GM13977 (cell line): ENCODE data around the gene RCBTB1.

Source experiments
- DNase-seq: peaks from one replicate; pipeline ENCODE4 v3.0.0; 2012; ENCODE audit warnings: low spot score
- in situ Hi-C: fragments of 300-500 bp; cut with MboI; formaldehyde crosslinking; loops from one replicate; pipeline ENCODE4 v1.12.0; 2022; ENCODE audit warnings: low sequenced_read_pairs, low pct_unique_long_range_greater_than_20kb, mixed read lengths, inconsistent platforms; ENCODE audit not compliant: unreplicated experiment
- TF ChIP-seq, protein P1 (sequence below): IDR thresholded peaks from 2 replicates; pipeline ENCODE4 v1.5.1; 2012; ENCODE audit warnings: mild to moderate bottlenecking, control low read depth; ENCODE audit not compliant: insufficient read depth; ENCODE audit errors: extremely low read depth, missing control alignments

Gene RCBTB1

DNA sequence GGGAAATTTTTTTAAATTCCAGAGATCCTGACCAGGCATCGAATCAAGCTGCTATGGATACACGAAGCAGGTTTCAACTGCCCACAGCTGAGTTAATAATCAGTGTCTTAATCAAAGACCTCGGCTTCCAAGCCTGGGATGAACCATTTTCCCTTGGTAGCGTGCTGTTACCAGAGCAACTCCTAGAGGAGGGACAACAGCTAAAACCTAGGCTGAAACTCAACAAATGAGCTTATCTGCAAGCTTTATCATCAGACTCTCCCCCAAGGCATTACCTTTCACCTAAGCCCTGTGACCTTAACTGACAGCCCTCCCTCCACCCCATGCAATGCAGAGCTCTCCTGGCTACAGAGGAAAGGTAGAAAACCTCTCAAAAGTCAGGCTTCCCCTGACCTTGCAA lies 39.7 kb downstream of the RCBTB1 start:
- DNase-seq: no peak
- TF ChIP-seq, protein P1, sequence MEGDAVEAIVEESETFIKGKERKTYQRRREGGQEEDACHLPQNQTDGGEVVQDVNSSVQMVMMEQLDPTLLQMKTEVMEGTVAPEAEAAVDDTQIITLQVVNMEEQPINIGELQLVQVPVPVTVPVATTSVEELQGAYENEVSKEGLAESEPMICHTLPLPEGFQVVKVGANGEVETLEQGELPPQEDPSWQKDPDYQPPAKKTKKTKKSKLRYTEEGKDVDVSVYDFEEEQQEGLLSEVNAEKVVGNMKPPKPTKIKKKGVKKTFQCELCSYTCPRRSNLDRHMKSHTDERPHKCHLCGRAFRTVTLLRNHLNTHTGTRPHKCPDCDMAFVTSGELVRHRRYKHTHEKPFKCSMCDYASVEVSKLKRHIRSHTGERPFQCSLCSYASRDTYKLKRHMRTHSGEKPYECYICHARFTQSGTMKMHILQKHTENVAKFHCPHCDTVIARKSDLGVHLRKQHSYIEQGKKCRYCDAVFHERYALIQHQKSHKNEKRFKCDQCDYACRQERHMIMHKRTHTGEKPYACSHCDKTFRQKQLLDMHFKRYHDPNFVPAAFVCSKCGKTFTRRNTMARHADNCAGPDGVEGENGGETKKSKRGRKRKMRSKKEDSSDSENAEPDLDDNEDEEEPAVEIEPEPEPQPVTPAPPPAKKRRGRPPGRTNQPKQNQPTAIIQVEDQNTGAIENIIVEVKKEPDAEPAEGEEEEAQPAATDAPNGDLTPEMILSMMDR: no peak
- in situ Hi-C loops: no loop called here

DNA sequence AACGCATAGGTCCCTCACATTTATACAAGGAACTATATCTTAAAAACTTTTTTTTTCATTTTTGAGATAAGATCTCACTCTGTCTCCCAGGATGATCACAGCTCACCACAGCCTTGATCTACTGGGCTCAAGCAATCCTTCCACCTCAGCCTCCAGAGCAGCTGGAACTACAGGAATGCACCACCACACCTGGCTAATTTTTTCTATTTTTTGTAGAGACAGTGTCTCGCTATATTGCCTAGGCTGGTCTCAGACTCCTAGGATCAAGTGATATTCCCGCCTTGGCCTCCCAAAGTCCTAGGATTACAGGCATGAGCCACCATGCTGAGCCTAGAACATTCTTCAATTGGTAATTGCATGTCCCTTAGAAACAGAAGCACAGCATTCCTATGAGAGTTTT lies 41.7 kb downstream of the RCBTB1 start:
- TF ChIP-seq, protein P1: no peak
- in situ Hi-C loops: no loop called here
- DNase-seq: no peak

DNA sequence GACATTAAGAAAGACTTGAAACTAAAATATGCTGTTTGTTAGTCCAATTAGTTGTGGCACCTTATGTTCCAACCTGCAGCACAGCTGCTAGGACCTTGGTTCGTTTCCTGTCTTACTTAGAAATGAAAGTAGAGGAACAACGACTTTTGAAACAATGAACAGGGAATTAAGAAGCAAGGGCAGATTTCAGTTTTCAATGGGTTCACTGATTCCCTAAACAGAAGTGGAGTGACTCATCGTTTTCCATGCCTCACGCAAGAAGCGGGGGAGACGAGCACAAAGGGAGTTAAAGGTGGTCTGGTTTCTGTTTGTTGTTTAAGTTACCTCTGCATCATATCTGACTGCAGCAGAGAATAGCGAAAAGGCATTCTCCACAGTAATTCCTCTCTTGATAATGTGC lies 44.8 kb downstream of the RCBTB1 start:
- DNase-seq: no peak
- in situ Hi-C loops: no loop called here
- TF ChIP-seq, protein P1: no peak

GRCh38 chr13:49539746-49540145 lies 45.6 kb downstream of the RCBTB1 start:
- TF ChIP-seq, protein P1: no peak
- no peak for DNase-seq
- in situ Hi-C loops: no loop called here

DNA sequence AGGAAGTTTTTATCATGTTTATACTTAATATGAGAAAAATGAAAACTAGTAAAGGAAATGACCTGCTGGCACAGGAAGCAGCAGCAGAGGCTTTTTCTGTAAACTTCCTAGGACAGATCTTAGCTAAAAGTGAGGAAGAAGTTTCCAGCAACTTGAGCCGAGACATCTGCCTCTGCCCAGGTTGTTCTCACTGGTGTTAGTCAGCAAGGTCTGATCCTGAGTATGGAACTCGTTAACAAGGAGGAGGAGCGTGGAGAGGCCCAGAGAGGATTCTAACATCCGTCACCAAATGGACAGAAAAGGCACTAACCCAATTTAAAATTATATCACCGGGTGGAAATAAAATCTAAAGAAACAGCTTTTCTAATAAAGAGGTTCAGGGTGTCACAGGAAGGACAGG lies 46.0 kb downstream of the RCBTB1 start:
- no peak for DNase-seq
- in situ Hi-C loops: no loop called here
- TF ChIP-seq, protein P1: no peak

DNA sequence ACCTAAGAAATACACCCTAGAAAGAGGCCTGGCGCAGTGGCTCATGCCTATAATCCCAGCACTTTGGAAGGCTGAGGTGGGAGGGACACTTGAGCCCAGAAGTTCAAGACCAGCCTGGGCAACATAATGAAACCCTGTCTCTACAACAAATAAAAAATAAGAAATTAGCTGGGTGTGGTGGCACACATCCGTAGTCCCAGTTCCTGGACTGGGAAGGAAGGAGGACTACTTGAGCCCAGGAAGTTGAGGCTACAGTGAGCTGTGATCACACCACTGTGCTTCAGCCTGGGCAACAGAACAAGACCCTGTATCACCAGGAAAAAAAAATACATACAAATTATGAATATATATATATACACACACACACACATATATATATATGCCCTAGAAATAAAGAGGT lies 47.0 kb downstream of the RCBTB1 start:
- in situ Hi-C loops: no loop called here
- TF ChIP-seq, protein P1: no peak
- DNase-seq: no peak
